ENCODE data around the gene CKLF.

- TF ChIP-seq GATA2 (IDR thresholded peaks at IDR 0.05; ENCODE audit: low read depth, low read length) (no peak), GATA3 (IDR thresholded peaks at IDR 0.05; ENCODE audit: low read depth, low read length) (no peak)
Observed at GRCh38 chr16:66534376-66534799, 18.0 kb upstream of the CKLF start.
